PFSK-1 (cell line): Measurements from ENCODE around the gene C2.

Experiments used
- FOXP2 ChIP-seq: optimal IDR thresholded peaks from 2 replicates; pipeline ENCODE3; 2011; ENCODE audit warnings: borderline replicate concordance, control low read depth, inconsistent platforms; ENCODE audit not compliant: insufficient read depth; ENCODE audit errors: extremely low read length, extremely low read depth
- POLR2AphosphoS5 ChIP-seq: IDR thresholded peaks from 2 replicates; pipeline ENCODE4 v1.6.1; 2012; ENCODE audit warnings: low read depth, mild to moderate bottlenecking, control low read depth, low read length, moderate library complexity
- TAF1 ChIP-seq: IDR thresholded peaks from 2 replicates; pipeline ENCODE4 v1.6.1; 2012; ENCODE audit warnings: low read length, control low read depth, borderline replicate concordance; ENCODE audit not compliant: insufficient read depth
- TF ChIP-seq, protein P1 (sequence below), 2 experiments: IDR thresholded peaks; 2 replicates each; pipeline versions ENCODE4 v1.6.1 to v1.8.0; 2011 to 2012; ENCODE audit warnings: low read depth in 2 of 2, low read length in 2 of 2, control low read depth in 1 of 2, inconsistent platforms in 1 of 2, mild to moderate bottlenecking in 1 of 2, moderate library complexity in 1 of 2; ENCODE audit not compliant: insufficient read depth in 1 of 2

DNA sequence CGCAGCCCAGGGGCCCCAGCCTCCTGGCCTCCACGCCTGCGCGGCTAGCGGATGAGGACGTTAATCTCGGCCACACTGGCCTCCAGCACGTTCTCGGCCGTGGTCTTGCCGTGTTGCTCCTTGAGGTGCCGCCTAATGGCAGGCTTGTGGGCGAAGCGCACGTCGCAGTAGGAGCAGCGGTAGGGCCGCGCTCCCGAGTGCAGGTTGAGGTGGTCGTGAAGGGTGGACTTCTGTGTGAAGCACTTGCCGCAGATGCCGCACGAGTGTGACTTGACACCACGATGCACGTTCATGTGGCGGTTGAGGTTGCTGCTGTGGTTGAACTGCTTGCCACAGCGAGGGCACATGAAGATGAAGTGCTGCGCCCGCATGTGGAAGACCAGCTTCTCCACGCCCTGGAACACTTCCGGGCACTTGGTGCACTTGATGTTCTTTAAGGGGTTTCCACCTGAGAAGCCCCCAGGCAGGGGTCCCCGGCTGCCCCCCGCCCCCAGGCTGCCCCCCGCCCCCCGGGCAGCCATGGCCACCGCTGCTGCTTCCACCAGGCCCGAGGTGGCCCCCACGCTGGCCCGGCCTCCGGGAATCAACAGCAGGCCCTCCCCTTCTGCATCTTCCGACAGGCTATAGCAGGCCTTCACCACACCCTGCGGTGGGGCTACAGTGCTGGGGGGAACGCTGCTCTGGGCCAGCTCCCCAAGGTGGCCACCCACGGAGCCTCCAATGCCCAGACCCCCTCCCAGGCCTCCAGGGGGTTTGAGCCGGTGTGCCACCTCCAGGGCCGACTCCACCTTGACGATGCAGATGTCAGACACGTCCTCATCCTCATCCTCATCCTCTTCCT lies 27.4 kb upstream of the C2 start:
- TF ChIP-seq POLR2AphosphoS5 (no peak), TAF1 (no peak), FOXP2 (no peak)
- TF ChIP-seq, protein P1, sequence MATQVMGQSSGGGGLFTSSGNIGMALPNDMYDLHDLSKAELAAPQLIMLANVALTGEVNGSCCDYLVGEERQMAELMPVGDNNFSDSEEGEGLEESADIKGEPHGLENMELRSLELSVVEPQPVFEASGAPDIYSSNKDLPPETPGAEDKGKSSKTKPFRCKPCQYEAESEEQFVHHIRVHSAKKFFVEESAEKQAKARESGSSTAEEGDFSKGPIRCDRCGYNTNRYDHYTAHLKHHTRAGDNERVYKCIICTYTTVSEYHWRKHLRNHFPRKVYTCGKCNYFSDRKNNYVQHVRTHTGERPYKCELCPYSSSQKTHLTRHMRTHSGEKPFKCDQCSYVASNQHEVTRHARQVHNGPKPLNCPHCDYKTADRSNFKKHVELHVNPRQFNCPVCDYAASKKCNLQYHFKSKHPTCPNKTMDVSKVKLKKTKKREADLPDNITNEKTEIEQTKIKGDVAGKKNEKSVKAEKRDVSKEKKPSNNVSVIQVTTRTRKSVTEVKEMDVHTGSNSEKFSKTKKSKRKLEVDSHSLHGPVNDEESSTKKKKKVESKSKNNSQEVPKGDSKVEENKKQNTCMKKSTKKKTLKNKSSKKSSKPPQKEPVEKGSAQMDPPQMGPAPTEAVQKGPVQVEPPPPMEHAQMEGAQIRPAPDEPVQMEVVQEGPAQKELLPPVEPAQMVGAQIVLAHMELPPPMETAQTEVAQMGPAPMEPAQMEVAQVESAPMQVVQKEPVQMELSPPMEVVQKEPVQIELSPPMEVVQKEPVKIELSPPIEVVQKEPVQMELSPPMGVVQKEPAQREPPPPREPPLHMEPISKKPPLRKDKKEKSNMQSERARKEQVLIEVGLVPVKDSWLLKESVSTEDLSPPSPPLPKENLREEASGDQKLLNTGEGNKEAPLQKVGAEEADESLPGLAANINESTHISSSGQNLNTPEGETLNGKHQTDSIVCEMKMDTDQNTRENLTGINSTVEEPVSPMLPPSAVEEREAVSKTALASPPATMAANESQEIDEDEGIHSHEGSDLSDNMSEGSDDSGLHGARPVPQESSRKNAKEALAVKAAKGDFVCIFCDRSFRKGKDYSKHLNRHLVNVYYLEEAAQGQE (IDR thresholded peaks at IDR 0.05; ENCODE audit: insufficient read depth in 1 of 2, low read depth in 2 of 2, low read length in 2 of 2) = no peak
